ENCODE measurements around the gene PCDHA3.

DNA sequence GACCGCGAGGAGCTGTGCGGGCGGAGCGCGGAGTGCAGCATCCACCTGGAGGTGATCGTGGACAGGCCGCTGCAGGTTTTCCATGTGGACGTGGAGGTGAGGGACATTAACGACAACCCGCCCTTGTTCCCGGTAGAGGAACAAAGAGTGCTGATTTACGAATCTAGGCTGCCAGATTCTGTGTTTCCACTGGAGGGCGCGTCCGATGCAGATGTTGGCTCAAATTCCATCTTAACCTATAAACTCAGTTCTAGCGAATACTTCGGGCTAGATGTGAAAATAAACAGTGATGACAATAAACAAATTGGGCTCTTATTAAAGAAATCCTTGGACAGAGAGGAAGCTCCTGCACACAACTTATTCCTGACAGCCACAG lies 27.5 kb downstream of the PCDHA3 start:
- TF ChIP-seq, protein P1, sequence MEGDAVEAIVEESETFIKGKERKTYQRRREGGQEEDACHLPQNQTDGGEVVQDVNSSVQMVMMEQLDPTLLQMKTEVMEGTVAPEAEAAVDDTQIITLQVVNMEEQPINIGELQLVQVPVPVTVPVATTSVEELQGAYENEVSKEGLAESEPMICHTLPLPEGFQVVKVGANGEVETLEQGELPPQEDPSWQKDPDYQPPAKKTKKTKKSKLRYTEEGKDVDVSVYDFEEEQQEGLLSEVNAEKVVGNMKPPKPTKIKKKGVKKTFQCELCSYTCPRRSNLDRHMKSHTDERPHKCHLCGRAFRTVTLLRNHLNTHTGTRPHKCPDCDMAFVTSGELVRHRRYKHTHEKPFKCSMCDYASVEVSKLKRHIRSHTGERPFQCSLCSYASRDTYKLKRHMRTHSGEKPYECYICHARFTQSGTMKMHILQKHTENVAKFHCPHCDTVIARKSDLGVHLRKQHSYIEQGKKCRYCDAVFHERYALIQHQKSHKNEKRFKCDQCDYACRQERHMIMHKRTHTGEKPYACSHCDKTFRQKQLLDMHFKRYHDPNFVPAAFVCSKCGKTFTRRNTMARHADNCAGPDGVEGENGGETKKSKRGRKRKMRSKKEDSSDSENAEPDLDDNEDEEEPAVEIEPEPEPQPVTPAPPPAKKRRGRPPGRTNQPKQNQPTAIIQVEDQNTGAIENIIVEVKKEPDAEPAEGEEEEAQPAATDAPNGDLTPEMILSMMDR (IDR thresholded peaks at IDR 0.05; ENCODE audit: low read length), result no peak
- no peak for TF ChIP-seq EZH2 (optimal IDR thresholded peaks at IDR 0.05; ENCODE audit: low read depth, low read length)

Measured in MM.1S (cell line).